RCC 7860 (cell line): ENCODE results near the gene MGAT5B.

Source experiments
- DNase-seq: peaks from one replicate; pipeline ENCODE4 v3.0.0-alpha.2; 2015; ENCODE audit warnings: low spot score
- FAIRE-seq: peaks from 2 replicates; lab custom pipeline; 2012; peaks lifted over from hg19 to GRCh38; lab: Jason Lieb, UNC

The MGAT5B gene

GRCh38 chr17:76996741-76997694, 128.8 kb downstream of the MGAT5B start:
- FAIRE-seq (no peak), DNase-seq (no peak)

DNA sequence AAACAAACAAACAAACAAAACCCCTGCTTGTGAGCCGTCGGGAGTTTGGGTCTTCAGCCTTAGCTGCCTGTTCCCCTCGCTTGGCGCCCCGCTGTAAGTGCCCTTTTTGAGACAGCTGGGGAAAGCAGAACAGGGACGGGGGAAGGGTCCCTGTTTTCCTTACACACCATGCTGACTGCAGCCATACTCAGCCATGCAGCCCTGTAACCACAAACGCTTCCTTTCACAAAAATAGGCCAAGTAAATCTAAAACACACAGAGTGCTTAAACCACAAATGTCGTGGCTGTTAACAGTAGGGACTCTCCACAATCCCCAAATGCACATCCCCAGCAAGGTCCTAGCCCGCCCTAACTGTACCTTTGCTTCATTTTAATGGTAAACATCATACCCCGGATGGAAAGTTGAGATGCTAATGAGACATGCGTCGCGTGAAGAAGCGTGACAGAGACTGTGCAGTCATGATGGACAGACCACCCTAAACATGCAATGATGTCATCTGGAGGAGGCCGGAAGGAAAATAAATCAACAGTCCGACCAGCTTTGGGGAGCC, 129.9 kb downstream of the MGAT5B start:
- DNase-seq (no peak), FAIRE-seq (no peak)

GRCh38 chr17:76998839-76999238, 130.6 kb downstream of the MGAT5B start:
- DNase-seq = no peak
- FAIRE-seq = no peak
